Rectal smooth muscle tissue (tissue), 1 donor: ENCODE measurements around the gene CXCR3.
"Not testable (repeated sequence)": the region's sequence is repeated elsewhere in the genome, so short reads cannot be mapped to it uniquely, and the experiment has no call there.

Experiments
- H3K27ac ChIP-seq: one replicate; pipeline ENCODE4 v1.7.0; 2013; ENCODE audit warnings: low read depth, low read length, inconsistent platforms
- H3K27me3 ChIP-seq: one replicate; pipeline ENCODE4 v1.7.0; 2013; ENCODE audit warnings: low read length; ENCODE audit not compliant: control insufficient read depth, insufficient read depth
- H3K36me3 ChIP-seq: one replicate; pipeline ENCODE4 v1.7.0; 2013; ENCODE audit warnings: low read length; ENCODE audit not compliant: control insufficient read depth, insufficient read depth
- H3K4me1 ChIP-seq: one replicate; pipeline ENCODE4 v1.7.0; 2013; ENCODE audit warnings: low read length; ENCODE audit not compliant: control insufficient read depth, insufficient read depth
- H3K4me3 ChIP-seq: one replicate; pipeline ENCODE4 v1.7.0; 2013; ENCODE audit warnings: low read length
- H3K9ac ChIP-seq: one replicate; pipeline ENCODE4 v1.7.0; 2013; ENCODE audit warnings: low read length

CXCR3 gene

GRCh38 chrX:71599965-71600364 is 18.3 kb downstream of the CXCR3 start:
- Histone ChIP-seq H3K4me3 (no peak overlapping the region), H3K9ac (no peak overlapping the region), H3K27me3 (no peaks in the 10 kb centered on the region), H3K27ac (no peak overlapping the region), H3K4me1 (no peaks in the 10 kb centered on the region), H3K36me3 (peaks cover 10% of the 10 kb centered on the region)

- H3K4me1 ChIP-seq, H3K4me3 ChIP-seq, H3K36me3 ChIP-seq, H3K9ac ChIP-seq, H3K27ac ChIP-seq, H3K27me3 ChIP-seq: not testable (repeated sequence)
Observed at GRCh38 chrX:71593210-71593609, 25.1 kb downstream of the CXCR3 start.

- Histone ChIP-seq H3K4me1 (no peaks in the 10 kb centered on the region), H3K9ac (no peak overlapping the region), H3K27ac (no peak overlapping the region), H3K4me3 (no peak overlapping the region), H3K36me3 (no peaks in the 10 kb centered on the region), H3K27me3 (no peaks in the 10 kb centered on the region)
Observed at GRCh38 chrX:71586929-71587328, 31.4 kb downstream of the CXCR3 start.

- H3K4me3 ChIP-seq: no peak overlapping the region
- H3K27me3 ChIP-seq: no peaks in the 10 kb centered on the region
- H3K27ac ChIP-seq: no peak overlapping the region
- no peak overlapping the region for H3K9ac ChIP-seq
- no peaks in the 10 kb centered on the region for H3K4me1 ChIP-seq
- H3K36me3 ChIP-seq: no peaks in the 10 kb centered on the region
Observed at GRCh38 chrX:71581210-71581609, 37.1 kb downstream of the CXCR3 start.

- H3K36me3 ChIP-seq: no peaks in the 10 kb centered on the region
- no peaks in the 10 kb centered on the region for H3K27me3 ChIP-seq
- no peak overlapping the region for H3K4me3 ChIP-seq
- no peaks in the 10 kb centered on the region for H3K4me1 ChIP-seq
- H3K9ac ChIP-seq: no peak overlapping the region
- no peak overlapping the region for H3K27ac ChIP-seq
Observed at GRCh38 chrX:71579990-71580380, 38.3 kb downstream of the CXCR3 start.

GRCh38 chrX:71579136-71579989 is 38.9 kb downstream of the CXCR3 start:
- no peaks in the 10 kb centered on the region for H3K4me1 ChIP-seq
- H3K9ac ChIP-seq: no peak overlapping the region
- H3K36me3 ChIP-seq: no peaks in the 10 kb centered on the region
- no peak overlapping the region for H3K27ac ChIP-seq
- no peak overlapping the region for H3K4me3 ChIP-seq
- H3K27me3 ChIP-seq: no peaks in the 10 kb centered on the region

- no peaks in the 10 kb centered on the region for H3K27me3 ChIP-seq
- H3K36me3 ChIP-seq: no peaks in the 10 kb centered on the region
- no peaks in the 10 kb centered on the region for H3K4me1 ChIP-seq
- no peak within 1 kb of the TSS for H3K27ac ChIP-seq
- H3K9ac ChIP-seq: no peak within 1 kb of the TSS
- no peak within 1 kb of the TSS for H3K4me3 ChIP-seq
Observed at GRCh38 chrX:71578253-71579135, 39.8 kb downstream of the CXCR3 start, which contains the start of gene GCNA. Gene GCNA, plus strand, starts transcription at chrX:71578437. Its CDS starts 2,385 bp downstream, at chrX:71580822.

- Histone ChIP-seq H3K27ac (no peak overlapping the region), H3K4me1 (no peaks in the 10 kb centered on the region), H3K36me3 (no peaks in the 10 kb centered on the region), H3K27me3 (no peaks in the 10 kb centered on the region), H3K9ac (no peak overlapping the region), H3K4me3 (no peak overlapping the region)
Observed at GRCh38 chrX:71577682-71578081, 40.6 kb downstream of the CXCR3 start.

GRCh38 chrX:71573590-71573989 is 44.7 kb downstream of the CXCR3 start:
- H3K4me3 ChIP-seq: no peak overlapping the region
- no peak overlapping the region for H3K9ac ChIP-seq
- no peak overlapping the region for H3K27ac ChIP-seq
- no peaks in the 10 kb centered on the region for H3K36me3 ChIP-seq
- no peaks in the 10 kb centered on the region for H3K27me3 ChIP-seq
- no peaks in the 10 kb centered on the region for H3K4me1 ChIP-seq

GRCh38 chrX:71571390-71571789 is 46.9 kb downstream of the CXCR3 start:
- H3K27ac ChIP-seq, H3K4me1 ChIP-seq, H3K4me3 ChIP-seq, H3K9ac ChIP-seq, H3K27me3 ChIP-seq, H3K36me3 ChIP-seq: not testable (repeated sequence)
